NCI-H2107 (cell line): ENCODE data around the gene CBY1.
A peak's percentile ranks its signal among the peaks of the same experiment; 100 is the strongest.

ENCODE experiments used
- DNase-seq: peaks from one replicate; lab custom pipeline; 2025; lab: John Stamatoyannopoulos, UW

Gene CBY1

DNA sequence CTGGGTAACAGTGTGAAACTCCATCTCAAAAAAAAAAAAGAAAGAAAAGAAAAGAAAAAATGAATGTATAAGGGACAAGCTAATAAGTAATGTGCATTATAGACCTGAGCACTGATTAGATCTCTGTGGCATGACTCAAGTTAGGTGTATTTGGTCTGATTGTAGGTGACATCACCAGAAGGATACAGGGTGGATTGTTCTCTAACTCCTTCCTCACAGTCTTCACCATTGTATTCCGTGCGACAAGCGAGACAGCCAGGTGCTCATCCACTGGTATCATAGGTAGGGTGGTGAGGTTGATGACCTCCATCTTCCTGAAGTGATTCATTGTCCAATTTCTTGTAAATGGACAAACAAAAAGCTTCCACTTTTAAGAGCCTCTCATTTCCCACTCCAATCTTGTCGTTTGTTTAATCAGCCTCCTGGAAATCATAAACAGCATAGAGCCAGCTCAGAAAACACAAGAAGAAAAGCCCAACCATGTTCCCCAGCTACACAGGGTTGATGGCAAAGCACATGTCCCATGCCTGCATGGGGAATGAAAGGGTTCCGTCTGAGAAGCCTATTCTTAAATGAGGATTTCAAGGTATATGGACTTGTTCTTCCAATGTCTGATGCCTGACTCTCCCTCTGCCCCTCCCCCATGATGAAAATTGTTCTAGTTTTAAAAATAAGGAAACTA lies 6.5 kb upstream of the CBY1 start:
- no peak for DNase-seq

DNA sequence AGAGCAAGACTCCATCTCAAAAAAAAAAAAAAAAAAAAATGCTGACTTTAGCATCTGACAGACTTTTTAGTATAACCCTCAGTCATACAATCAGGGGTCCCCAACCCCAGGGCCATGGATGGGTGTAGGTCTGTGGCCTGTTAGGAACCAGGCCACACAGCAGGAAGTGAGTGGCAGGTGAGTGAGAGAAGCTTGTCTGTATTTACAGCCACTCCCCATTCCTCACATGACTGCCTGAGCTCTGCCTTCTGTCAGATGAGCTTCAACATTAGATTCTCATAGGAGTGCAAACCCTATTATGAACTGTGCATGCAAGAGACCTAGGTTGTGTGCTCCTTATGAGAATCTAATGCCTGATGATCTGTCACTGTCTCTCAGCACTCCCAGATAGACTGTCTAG lies 3.6 kb upstream of the CBY1 start:
- no peak for DNase-seq

DNA sequence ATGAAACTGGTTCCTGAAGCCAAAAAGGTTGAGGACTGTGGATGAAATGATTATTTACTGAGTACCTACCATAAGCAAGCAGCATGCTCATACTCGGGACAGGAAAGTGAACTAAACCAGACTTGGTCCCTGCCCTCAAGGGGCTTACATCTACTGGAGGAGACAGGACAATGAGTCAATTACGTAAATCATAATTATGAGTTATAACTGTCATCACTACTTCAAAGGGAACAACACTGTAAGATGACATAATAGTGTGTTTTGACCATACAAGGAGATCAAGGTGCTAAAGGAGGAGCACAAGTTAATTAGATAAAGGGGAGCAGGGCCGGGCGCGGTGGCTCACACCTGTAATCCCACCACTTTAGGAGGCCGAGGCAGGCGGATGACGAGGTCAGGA lies 2.7 kb upstream of the CBY1 start:
- DNase-seq: no peak

DNA sequence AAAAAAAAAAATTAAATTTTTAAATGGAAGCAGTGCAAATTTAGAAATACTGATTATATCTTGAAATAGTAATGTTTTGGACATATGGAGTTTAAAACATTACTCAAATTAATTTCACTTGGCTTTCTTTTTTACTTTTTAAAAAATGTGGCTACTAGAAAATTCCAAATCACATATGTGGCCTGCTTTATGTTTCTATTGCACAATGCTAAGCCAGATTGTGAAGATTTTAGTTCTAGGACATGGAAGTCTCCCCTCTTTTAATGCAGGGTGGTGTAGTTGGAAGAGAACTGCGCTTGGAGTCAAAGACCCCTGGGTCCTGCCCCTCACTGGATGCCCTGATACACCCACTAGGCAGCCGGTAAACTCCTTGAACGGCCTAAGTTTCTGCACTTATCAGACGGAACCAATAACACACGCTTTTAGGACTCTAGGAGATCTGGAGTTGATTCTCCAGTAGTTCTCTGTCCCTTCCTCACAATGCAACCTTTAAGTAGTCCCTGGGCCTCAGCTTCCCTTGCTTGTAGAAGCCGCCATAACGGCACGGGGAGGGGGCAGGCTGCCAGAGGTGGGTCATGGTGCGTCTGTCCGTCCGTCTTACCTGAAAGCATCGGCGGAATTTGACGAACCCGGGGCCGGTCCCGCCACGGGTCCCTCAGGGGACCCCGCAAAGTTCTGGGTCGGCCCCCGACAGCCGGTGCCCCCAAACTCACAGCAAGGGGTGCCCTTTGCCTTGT lies 751 bp upstream of the CBY1 start:
- DNase-seq: no peak

DNA sequence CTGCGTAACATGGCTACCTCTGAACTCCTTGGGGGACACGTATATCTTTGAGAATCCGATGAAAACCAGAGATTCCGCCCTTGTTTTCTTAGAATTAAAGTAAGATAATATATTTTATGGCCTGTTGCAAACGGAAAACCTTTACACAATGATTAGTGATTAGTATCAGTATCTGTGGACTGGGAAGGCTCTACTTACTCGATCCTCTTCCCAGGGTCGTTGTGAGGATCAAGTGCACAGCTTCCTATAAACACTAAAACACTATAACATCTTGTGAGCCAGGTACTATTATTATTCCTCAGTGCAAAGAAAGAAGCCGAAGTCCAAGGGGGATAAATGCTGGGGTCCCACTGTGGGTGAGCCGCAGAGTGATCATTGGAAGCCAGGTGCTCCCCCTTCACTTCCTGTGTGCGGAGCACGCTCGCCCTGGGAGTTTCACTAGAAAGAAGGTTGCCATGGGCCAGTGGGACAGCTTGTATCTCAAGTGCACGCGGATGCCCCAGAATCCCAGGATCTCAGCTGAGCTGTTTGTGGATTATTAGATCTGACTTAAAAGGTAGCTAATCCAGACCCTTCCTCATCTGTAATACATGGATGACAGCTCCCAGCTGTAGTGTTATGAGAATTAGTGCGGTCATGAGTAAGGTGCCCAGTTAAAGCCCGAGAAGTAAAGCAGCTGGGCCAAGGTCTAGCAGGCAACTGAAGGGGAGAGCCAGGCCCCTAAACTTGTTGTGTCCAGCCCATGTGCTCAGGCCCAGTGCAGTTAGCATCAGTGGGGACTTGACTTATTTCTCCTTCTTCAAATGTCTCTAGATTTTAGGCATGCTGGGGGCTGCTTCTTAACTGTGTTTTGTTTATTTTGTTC lies 839 bp downstream of the CBY1 start:
- DNase-seq: no peak

DNA sequence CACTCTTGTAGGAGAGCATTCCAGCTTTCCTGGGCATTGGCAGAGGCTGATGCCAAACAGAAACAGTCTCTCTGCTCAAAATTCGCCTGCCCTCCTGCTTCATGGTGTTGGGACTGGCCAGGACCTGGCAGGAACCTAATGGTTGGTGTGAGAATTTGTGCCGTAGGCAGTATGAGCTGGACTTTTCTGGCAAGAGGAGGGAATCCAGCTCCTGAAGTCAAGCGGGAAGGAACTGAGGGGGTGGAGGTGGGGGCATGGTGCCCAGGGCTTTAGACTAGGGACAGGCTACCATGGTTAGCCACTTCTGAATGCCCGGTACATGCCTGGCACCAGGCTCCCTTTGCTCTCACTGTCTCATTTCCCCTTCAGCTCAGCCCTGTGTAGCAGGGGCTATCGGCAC lies 18.4 kb downstream of the CBY1 start:
- DNase-seq: no peak

DNA sequence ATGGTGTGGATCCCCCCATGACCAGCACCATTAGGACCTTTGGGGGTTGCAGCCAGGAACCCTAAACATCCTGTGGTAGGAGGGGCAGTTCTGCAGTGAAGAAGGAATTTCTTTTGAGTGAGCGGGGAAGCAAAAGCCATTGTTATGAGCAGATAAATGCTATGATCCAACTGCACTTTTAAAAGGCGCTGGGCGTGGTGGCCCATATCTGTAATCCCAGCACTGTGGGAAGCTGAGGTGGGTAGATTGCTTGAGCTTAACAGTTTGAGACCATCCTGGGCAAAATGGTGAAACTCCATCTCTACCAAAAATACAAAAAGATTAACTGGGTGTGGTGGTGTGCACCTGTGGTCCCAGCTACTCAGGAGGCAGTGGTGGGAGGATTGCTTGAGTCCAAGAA lies 19.4 kb downstream of the CBY1 start:
- DNase-seq: no peak

DNA sequence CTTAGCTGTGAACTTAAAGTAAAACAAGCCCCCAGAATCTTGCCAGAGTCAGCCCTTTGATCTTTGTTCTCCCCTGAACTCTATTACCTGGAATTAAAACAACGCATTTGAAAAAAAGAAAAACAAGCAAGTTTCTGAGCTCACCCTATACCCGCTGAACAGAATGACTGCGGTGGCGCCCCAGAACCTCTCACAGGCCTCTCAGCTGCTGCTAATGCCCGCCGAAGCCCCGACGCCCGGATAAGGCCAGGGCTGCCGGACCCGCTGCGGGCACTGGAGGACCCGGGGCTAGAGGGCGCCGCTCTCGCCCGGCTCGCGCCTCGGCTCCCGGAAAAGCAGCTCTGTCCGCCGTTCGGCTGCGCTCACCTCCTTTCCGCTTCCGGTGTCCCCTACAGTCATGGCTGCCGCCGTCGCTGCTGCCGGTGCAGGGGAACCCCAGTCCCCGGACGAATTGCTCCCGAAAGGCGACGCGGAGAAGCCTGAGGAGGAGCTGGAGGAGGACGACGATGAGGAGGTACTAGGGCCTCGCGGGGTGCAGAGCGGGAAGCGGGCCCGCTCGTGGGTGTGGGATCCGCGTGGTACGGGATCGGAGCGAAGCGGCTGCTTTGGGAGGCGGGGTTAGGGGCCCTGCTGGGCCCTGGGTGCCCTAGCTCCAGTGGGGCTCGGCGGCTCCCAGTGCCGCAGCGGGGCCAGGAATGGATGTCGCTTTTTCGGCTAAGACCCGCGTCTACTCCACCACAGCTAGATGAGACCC lies 25.3 kb downstream of the CBY1 start, which contains the start of gene TOMM22:
TSS of gene TOMM22 (plus strand) at position 376 of the 754 bp plus-strand sequence. CDS start at position 398, 22 bp downstream.
- DNase-seq: peak; percentile 35

DNA sequence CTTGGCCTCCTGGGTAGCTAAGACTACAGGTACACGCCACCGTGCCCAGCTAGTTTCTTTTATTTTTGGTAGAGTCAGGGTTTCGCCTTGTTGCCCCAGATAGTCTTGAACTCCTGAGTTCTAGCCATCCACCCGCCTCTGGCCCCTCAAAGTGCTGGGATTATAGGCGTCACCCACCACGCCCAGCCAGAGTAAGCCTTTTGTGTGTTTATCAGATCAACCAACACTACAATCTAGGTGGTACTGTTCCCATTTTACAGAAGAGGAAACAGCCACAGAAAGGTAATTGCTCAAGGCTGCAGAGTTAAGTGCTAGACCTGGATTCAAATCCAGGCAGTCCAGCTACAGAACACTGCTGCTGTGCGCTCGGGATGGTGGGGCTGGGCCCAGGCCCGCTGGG lies 28.5 kb downstream of the CBY1 start:
- DNase-seq: no peak

DNA sequence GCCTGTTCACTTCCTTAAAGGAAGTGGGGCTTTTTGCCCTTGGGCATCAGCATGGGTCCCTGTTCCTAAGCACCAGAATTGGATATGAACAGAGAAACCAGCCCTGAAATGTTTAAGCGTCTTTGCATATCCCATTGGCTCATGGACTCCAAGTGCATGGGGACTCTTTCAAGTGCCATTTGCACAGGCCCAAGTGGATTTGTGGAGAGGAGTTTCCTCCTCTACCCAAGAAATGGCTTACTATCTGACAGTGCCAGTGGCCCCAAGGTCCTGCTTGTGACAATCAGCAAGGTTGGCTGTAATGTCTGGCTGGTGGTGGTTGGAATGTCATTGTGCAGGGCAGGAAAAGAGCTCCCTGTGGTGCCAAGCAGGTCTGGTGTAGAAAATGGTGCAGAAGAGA lies 29.3 kb downstream of the CBY1 start:
- DNase-seq: no peak

DNA sequence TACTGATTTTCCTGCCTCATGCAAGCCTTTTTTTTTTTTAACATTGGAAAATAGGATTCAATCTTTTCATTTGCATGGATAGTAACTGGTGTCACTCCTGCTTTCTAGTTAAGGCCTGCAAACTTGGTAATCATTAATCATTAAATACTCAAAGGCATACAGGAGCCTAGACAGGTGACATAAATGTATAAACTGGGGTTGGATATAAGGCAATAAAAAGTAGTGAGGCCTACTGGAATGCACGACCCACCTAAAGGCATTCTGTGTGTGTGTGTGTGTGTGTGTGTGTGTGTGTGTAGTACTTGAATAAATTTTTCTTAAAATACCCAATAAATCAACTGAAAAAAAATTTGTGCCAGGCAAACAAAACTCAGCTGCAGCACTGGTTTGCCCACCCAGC lies 33.2 kb downstream of the CBY1 start:
- no peak for DNase-seq

DNA sequence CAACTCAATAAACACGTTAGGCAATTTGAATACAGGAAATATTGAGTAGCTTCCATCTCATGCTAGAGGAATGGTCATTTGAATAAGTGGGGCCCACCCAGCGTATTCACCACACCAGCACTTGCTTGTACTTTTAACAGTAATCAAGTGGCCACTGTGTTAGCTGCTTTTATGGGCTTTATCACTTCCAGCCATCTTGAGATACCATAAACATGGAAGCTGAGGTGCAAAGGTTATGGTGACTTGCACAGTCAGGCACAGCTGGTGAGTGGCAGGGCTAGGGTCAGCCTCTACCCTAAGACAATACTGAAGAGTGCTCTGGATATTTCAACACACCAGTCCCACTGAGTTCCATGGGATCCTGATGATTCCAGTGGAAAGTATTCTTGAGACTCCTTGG lies 37.6 kb downstream of the CBY1 start:
- no peak for DNase-seq

DNA sequence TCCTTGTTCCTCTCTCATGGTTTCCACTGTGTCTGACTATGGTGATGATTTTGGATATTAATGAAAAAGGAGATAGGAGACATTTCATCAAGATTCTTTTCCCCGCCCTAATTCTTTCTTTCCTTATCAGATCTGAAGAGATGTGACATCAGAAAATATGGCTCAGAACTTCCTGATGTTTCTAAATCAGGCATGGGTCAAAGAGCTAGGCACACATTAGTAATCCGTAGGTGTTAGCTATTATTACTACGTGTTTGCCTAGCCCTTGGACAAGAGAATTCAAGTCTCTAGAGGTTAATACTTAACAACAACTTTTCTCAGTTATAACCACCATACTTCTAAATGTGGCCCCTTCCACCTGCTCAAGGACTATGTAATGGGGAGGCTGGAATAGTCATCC lies 38.5 kb downstream of the CBY1 start:
- no peak for DNase-seq

DNA sequence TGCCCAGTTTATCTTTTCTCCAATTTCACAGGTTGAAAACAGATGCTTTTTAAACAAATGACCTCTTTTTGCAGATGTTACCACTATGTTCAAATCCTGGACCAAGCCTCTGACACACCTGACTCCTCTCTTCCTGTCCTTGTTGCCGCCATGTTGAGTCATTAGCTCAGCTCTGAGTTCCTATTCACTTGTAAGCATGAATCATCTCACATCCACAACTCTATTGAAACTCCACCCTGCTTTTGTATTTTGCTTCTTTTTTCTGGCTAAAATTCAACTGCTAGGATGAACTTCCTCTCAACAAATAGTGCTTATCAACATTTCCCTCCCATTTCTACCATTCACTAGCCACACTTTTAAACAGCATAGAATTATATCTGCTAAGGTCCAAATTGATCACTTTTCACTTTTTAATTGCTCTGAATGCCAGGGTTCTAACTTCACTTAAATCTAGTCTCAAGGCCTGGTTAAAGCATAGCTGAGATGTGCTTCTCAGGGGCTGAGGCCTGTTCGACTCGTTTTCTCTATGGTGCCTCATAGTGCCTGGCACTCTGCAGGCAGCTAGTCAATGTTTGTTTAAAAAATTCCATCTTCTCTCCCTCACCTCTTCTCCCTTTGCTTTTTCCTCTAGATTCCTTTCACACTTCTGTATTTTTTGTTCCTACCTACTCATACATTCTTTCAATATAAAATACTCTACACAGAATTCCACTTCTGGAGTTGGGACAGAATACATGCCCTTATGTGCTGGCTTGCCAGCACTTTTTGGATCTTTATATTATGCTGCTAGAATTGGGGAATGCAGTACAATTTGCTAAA lies 40.4 kb downstream of the CBY1 start:
- no peak for DNase-seq

DNA sequence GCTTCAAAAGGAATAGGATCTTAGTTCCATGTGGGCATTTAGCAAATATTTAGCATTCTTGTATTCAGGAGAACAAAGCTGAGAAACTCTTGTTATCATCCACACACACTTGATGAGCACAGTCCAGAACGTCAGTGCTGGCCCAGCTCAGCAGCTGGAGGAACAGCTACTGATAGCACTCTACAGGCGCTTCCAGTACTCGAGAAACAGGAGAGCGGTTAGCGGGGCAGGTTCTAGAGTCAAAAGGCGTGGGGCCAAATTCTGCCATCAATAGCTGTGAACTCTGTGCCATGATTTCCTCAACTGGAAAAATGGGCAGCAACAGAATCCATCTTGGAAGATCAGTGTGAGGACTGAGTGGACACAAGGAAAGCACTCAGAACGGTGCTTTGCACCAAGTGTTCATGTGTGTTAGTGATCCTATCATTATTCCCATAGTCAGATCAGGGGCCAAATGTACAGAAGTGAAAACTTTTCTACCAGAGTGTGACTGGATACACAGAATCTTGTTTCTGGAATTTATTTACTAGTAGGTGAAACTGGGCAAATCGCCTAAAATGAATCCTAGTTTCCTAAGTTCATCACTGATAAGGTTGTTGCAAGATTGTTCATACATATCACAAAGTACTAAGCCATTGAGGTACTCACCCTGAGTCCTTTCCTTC lies 41.1 kb downstream of the CBY1 start:
- no peak for DNase-seq

DNA sequence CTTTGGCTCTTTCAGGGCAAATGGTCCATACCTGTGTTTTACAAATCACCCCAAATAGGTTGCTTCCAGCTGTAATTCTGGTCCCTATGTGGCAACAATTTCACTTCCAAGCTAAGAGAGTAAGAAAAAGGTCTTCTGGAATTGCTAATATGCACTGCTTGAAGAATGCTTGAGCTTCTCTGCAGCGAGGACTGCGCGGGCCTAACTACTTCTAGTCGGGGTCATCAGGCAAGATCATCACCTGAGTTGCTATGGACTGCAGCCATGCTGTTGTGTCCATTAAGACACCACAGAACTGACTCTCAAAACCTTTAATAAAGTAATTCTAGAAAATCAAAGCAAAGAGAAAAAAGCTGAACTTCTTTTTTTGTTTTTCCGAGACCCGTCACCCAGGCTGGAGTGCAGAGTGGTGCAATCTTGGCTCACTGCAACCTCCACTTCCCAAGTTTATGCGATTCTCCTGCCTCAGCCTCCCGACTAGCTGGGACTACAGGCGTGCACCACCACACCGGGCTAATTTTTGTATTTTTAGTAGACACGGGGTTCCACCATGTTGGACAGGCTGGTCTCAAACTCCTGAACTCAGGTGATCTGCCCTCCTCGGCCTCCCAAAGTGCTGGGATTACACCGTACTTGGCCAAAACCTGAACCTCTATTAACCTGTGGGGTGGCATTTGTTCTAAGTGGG lies 42.1 kb downstream of the CBY1 start:
- DNase-seq: no peak

DNA sequence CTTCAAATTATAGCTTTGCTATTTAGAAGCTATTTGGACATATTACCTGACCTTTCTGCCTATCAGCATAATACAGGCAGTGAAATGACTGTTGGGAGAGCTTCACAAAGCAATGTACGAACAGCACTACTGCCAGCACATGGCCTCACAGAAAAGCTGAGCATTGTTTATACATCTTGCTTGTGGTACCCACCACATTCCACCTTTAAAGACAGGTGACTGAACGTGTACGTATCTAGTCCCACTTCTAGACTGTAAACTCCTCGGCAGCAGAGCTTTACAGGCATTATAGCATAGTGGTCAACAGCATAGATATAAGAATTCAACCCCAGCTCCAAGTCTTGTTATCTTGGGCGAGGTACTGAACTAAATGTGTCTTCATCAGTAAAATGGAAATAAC lies 42.7 kb downstream of the CBY1 start:
- no peak for DNase-seq

DNA sequence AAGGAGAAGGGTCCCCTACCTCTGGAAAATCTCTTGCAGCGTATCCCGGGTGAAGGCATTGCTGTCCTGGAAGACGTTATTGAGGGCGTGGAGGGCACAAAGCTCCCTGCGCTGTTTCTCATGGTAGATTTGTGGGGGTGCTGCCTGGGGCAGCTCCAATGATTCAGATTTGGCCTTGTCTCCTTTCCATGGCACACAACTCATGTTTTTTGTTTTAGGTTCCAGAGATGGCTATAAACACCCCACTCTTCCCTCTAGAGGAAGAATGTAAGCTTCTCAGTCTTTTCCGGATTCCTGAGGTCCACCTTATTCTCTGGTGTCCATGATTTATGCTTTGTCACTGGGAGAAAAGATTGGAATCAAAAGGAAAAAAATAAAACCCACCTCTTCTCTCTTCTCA lies 43.3 kb downstream of the CBY1 start:
- no peak for DNase-seq

DNA sequence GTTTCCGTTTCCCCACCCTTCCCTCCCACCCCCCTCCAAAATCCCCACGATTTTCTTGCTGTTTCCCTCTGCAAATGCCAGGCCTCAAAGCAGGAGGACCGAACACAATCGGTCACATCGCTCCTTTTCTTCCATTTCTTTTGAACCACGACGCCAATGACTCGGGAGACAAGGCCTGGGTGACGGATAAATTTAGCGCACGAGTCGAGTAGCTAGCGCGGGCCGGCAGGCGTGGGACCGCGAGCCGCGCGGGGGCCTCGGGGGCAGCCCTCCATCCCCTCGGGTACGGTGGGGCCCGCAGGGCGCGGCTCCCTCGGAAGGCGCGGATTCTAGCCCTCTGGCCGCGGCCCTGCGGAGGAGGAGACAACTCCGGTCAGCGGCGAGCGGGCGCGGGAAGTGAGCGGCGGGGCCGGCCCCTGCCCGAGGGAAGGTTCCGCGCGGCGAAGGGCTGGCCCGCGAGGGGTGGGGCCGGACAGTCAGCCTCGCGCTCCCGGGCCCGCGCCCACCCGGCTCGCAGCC lies 43.9 kb downstream of the CBY1 start:
- DNase-seq: no peak
